ENCODE results near the gene UFC1.

Gene UFC1

GRCh38 chr1:161111527-161111926 is 42.3 kb upstream of the UFC1 start:
- TF ChIP-seq, protein P1, sequence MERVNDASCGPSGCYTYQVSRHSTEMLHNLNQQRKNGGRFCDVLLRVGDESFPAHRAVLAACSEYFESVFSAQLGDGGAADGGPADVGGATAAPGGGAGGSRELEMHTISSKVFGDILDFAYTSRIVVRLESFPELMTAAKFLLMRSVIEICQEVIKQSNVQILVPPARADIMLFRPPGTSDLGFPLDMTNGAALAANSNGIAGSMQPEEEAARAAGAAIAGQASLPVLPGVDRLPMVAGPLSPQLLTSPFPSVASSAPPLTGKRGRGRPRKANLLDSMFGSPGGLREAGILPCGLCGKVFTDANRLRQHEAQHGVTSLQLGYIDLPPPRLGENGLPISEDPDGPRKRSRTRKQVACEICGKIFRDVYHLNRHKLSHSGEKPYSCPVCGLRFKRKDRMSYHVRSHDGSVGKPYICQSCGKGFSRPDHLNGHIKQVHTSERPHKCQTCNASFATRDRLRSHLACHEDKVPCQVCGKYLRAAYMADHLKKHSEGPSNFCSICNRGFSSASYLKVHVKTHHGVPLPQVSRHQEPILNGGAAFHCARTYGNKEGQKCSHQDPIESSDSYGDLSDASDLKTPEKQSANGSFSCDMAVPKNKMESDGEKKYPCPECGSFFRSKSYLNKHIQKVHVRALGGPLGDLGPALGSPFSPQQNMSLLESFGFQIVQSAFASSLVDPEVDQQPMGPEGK (CRISPR knock-in tag; IDR thresholded peaks at IDR 0.05; ENCODE audit: borderline replicate concordance), result no peak
- TF ChIP-seq RARB (CRISPR knock-in tag; IDR thresholded peaks at IDR 0.05) (no peak), ARNTL (CRISPR knock-in tag; IDR thresholded peaks at IDR 0.05; ENCODE audit: borderline replicate concordance, low read depth) (no peak), ZFP3 (CRISPR knock-in tag; IDR thresholded peaks at IDR 0.05) (no peak), ZC3H10 (CRISPR knock-in tag; IDR thresholded peaks at IDR 0.05) (no peak), ZNF565 (CRISPR knock-in tag; conservative IDR thresholded peaks at IDR 0.05; ENCODE audit: low read depth) (no peak), PPARA (CRISPR knock-in tag; IDR thresholded peaks at IDR 0.05; ENCODE audit: borderline replicate concordance) (no peak), ZNF8 (CRISPR knock-in tag; IDR thresholded peaks at IDR 0.05) (no peak)
- no peak for ATAC-seq

DNA sequence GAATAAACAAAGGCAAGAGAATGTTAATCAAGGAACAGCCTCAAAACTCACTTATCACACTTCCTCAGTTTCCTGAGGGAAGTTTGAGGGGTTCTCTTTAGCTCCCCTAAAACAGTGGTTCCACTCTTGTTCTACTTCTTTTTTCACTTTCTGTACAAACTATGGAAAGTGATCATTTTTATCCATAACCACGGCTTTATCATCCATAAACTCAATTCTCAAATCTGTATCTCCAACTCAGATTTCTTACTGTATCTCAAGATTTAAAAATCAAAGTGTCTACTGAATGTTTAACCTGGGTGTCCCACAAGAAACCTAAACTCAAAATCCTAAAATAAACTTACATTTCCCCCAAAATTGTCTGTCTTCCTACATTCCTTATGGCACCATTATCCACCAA is 39.9 kb upstream of the UFC1 start:
- TF ChIP-seq ZNF70 (CRISPR knock-in tag; IDR thresholded peaks at IDR 0.05), result no peak
- TF ChIP-seq PPARA (CRISPR knock-in tag; IDR thresholded peaks at IDR 0.05; ENCODE audit: borderline replicate concordance), result no peak
- no peak for TF ChIP-seq ESRRG (CRISPR knock-in tag; IDR thresholded peaks at IDR 0.05)
- TF ChIP-seq, protein P2, sequence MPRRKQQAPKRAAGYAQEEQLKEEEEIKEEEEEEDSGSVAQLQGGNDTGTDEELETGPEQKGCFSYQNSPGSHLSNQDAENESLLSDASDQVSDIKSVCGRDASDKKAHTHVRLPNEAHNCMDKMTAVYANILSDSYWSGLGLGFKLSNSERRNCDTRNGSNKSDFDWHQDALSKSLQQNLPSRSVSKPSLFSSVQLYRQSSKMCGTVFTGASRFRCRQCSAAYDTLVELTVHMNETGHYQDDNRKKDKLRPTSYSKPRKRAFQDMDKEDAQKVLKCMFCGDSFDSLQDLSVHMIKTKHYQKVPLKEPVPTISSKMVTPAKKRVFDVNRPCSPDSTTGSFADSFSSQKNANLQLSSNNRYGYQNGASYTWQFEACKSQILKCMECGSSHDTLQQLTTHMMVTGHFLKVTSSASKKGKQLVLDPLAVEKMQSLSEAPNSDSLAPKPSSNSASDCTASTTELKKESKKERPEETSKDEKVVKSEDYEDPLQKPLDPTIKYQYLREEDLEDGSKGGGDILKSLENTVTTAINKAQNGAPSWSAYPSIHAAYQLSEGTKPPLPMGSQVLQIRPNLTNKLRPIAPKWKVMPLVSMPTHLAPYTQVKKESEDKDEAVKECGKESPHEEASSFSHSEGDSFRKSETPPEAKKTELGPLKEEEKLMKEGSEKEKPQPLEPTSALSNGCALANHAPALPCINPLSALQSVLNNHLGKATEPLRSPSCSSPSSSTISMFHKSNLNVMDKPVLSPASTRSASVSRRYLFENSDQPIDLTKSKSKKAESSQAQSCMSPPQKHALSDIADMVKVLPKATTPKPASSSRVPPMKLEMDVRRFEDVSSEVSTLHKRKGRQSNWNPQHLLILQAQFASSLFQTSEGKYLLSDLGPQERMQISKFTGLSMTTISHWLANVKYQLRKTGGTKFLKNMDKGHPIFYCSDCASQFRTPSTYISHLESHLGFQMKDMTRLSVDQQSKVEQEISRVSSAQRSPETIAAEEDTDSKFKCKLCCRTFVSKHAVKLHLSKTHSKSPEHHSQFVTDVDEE (CRISPR knock-in tag; IDR thresholded peaks at IDR 0.05), result no peak
- no peak for TF ChIP-seq ZFP3 (CRISPR knock-in tag; IDR thresholded peaks at IDR 0.05)
- no peak for TF ChIP-seq SNAI2 (CRISPR knock-in tag; IDR thresholded peaks at IDR 0.05)
- no peak for TF ChIP-seq TOX (CRISPR knock-in tag; IDR thresholded peaks at IDR 0.05; ENCODE audit: borderline replicate concordance)
- no peak for TF ChIP-seq ZNF8 (CRISPR knock-in tag; IDR thresholded peaks at IDR 0.05)
- no peak for TF ChIP-seq ZFP30 (CRISPR knock-in tag; IDR thresholded peaks at IDR 0.05)
- TF ChIP-seq, protein P1 (CRISPR knock-in tag; IDR thresholded peaks at IDR 0.05; ENCODE audit: borderline replicate concordance), result no peak
- no peak for TF ChIP-seq ZNF565 (CRISPR knock-in tag; conservative IDR thresholded peaks at IDR 0.05; ENCODE audit: low read depth)
- no peak for TF ChIP-seq RARB (CRISPR knock-in tag; IDR thresholded peaks at IDR 0.05)
- TF ChIP-seq ISL1 (CRISPR knock-in tag; IDR thresholded peaks at IDR 0.05), result no peak
- TF ChIP-seq OSR1 (CRISPR knock-in tag; IDR thresholded peaks at IDR 0.05), result no peak
- TF ChIP-seq TCF4 (CRISPR knock-in tag; IDR thresholded peaks at IDR 0.05; ENCODE audit: borderline replicate concordance), result no peak
- TF ChIP-seq GLIS3 (CRISPR knock-in tag; IDR thresholded peaks at IDR 0.05), result no peak
- TF ChIP-seq, protein P3, sequence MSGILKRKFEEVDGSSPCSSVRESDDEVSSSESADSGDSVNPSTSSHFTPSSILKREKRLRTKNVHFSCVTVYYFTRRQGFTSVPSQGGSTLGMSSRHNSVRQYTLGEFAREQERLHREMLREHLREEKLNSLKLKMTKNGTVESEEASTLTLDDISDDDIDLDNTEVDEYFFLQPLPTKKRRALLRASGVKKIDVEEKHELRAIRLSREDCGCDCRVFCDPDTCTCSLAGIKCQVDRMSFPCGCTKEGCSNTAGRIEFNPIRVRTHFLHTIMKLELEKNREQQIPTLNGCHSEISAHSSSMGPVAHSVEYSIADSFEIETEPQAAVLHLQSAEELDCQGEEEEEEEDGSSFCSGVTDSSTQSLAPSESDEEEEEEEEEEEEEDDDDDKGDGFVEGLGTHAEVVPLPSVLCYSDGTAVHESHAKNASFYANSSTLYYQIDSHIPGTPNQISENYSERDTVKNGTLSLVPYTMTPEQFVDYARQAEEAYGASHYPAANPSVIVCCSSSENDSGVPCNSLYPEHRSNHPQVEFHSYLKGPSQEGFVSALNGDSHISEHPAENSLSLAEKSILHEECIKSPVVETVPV (CRISPR knock-in tag; IDR thresholded peaks at IDR 0.05), result no peak
- no peak for ATAC-seq

DNA sequence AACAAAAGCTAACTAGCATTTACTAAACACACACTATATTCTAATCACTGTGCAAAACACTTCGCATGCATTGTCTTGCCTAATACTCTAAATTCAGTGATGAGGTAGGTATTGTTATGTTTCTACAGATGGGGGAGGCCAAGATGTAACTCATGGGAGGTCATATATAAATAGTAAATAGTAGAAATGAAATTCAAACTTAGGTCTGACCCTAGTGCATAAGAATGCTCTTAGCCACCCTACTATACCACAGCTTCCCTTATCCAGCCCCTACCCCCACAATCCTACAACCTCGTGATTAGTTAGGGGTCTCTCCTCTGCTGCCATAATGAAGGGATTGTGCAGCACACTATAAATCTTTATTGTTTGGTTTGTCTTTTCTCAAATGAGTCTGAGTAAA is 39.2 kb upstream of the UFC1 start:
- ATAC-seq, result no peak
- TF ChIP-seq TCF4 (CRISPR knock-in tag; IDR thresholded peaks at IDR 0.05; ENCODE audit: borderline replicate concordance) (no peak), ISL1 (CRISPR knock-in tag; IDR thresholded peaks at IDR 0.05) (no peak), RARB (CRISPR knock-in tag; IDR thresholded peaks at IDR 0.05) (no peak), ARNTL (CRISPR knock-in tag; IDR thresholded peaks at IDR 0.05; ENCODE audit: borderline replicate concordance, low read depth) (no peak), PPARA (CRISPR knock-in tag; IDR thresholded peaks at IDR 0.05; ENCODE audit: borderline replicate concordance) (no peak), SNAI2 (CRISPR knock-in tag; IDR thresholded peaks at IDR 0.05) (no peak), GLIS3 (CRISPR knock-in tag; IDR thresholded peaks at IDR 0.05) (no peak), ZC3H10 (CRISPR knock-in tag; IDR thresholded peaks at IDR 0.05) (no peak), ZNF70 (CRISPR knock-in tag; IDR thresholded peaks at IDR 0.05) (no peak), BACH2 (CRISPR knock-in tag; IDR thresholded peaks at IDR 0.05; ENCODE audit: borderline replicate concordance) (no peak), ZFP30 (CRISPR knock-in tag; IDR thresholded peaks at IDR 0.05) (no peak), POU6F1 (CRISPR knock-in tag; IDR thresholded peaks at IDR 0.05; ENCODE audit: borderline replicate concordance, low read depth) (no peak), ZNF565 (CRISPR knock-in tag; conservative IDR thresholded peaks at IDR 0.05; ENCODE audit: low read depth) (no peak), TOX (CRISPR knock-in tag; IDR thresholded peaks at IDR 0.05; ENCODE audit: borderline replicate concordance) (no peak)
- TF ChIP-seq, protein P1 (CRISPR knock-in tag; IDR thresholded peaks at IDR 0.05; ENCODE audit: borderline replicate concordance), result no peak
- TF ChIP-seq, protein P2 (CRISPR knock-in tag; IDR thresholded peaks at IDR 0.05), result no peak
